ENCODE results near the gene MGARP. TPM values are rescaled to one million over a fixed set of nuclear protein-coding genes. Genes with fewer than 3 reads are reported as not detected.
"Not testable (repeated sequence)": the region's sequence is repeated elsewhere in the genome, so short reads cannot be mapped to it uniquely, and the experiment has no call there.

MGARP gene
- total RNA-seq (2021; fragmentation: NEBNext Ultra II Directional; extraction: Animal tissue kit (Norgen Biotek cat#: 25700)), result 10 to 100 TPM; 10.4 to 38.5 (median 11.8) TPM
- long read RNA-seq, transcript MGARP-201 (4 exons, 1,339 nt), result major isoform, 74 of 78 reads
- long read RNA-seq, partial matches to known transcripts, result 2 of 78 reads
- long read RNA-seq, other reads (novel, unspliced or antisense), result 2 of 78 reads

DNA sequence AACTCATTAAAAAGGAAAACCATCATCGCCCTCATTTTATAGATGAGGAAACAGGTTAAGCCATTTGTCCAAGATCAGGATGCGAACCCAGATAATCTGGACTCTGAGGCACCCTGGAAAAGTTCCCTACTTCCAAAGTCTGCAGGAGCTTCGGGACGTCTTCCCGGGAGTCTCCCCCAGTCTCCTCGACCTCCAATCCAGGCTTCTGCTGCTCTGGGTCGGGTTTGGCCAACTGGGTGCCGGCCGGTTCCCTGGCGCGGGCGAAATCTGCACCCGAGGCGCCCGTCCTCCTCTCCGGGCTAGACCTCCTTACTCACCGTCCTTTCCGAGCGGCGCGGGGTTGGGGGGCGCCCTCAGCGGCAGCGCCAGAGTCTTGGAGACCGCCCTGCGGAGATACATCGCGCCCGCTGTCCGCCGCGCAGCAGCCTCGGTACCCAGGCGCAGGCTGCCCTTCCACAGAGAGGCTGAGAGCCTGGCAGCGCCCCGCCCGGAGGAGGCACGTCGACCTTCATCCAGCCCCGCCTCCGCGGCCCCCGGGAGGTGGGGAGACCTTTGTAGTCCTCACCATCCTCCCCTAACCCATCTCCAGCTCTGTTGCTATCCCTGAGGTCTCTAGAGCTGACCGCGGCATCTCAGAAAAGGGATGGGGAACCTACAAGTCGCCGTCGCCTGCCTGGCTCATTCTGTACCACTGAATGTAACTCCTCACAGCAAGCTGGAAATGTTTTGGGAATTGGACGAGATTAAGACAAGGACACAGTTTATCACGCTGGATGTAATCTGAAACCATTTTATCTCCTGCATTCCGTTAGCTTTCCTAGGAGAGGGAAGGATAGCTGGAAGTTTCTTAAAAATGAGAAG, at the start of gene MGARP:
MGARP (minus strand) TSS at position 466 of the 861 bp plus-strand sequence; CDS start at position 399, 67 bp downstream.
- Mint-ChIP-seq H3K4me1 (ENCODE audit: low read depth) (peaks cover 53% of the 10 kb centered on the region), H3K36me3 (ENCODE audit: low read depth) (peaks cover 14% of the 10 kb centered on the region), H3K27me3 (ENCODE audit: insufficient read depth) (no peaks in the 10 kb centered on the region), H3K4me3 (peak within 1 kb of the TSS; percentile 87), H3K27ac (no peak within 1 kb of the TSS), H3K9me3 (peaks cover 7% of the 10 kb centered on the region; the same call in 1 of the 2 replicates)
- DNase-seq, result no peak
- no peak; the same call in 1 of the 2 replicates for TF ChIP-seq CTCF (IDR thresholded peaks at IDR 0.05)

- H3K36me3 Mint-ChIP-seq (ENCODE audit: low read depth), result peaks cover 17% of the 10 kb centered on the region
- H3K4me3 Mint-ChIP-seq, result no peak overlapping the region
- TF ChIP-seq CTCF (IDR thresholded peaks at IDR 0.05), result no peak
- peaks cover 24% of the 10 kb centered on the region for H3K4me1 Mint-ChIP-seq (ENCODE audit: low read depth)
- peaks cover 4% of the 10 kb centered on the region; the same call in 1 of the 2 replicates for H3K9me3 Mint-ChIP-seq
- peak overlapping the region; percentile 51 for H3K27ac Mint-ChIP-seq
- DNase-seq, result no peak
- no peaks in the 10 kb centered on the region for H3K27me3 Mint-ChIP-seq (ENCODE audit: insufficient read depth)
These were observed 49.7 kb upstream of the MGARP start for GRCh38 chr4:139329665-139330200.

GRCh38 chr4:139324620-139325019, 44.6 kb upstream of the MGARP start:
- Mint-ChIP-seq H3K27me3 (ENCODE audit: insufficient read depth) (no peaks in the 10 kb centered on the region), H3K4me3 (no peak overlapping the region), H3K27ac (no peak overlapping the region; the same call in 1 of the 2 replicates), H3K36me3 (ENCODE audit: low read depth) (peaks cover 33% of the 10 kb centered on the region), H3K9me3 (peaks cover 4% of the 10 kb centered on the region; the same call in 1 of the 2 replicates), H3K4me1 (ENCODE audit: low read depth) (peaks cover 37% of the 10 kb centered on the region)
- TF ChIP-seq CTCF (IDR thresholded peaks at IDR 0.05), result no peak
- DNase-seq, result no peak

- H3K27me3 Mint-ChIP-seq (ENCODE audit: insufficient read depth); H3K9me3 Mint-ChIP-seq; H3K27ac Mint-ChIP-seq; H3K4me3 Mint-ChIP-seq; DNase-seq: not testable (repeated sequence)
- Mint-ChIP-seq H3K4me1 (ENCODE audit: low read depth) (peaks cover 36% of the 10 kb centered on the region), H3K36me3 (ENCODE audit: low read depth) (peaks cover 21% of the 10 kb centered on the region)
These were observed 42.5 kb upstream of the MGARP start for GRCh38 chr4:139322541-139322940.

DNA sequence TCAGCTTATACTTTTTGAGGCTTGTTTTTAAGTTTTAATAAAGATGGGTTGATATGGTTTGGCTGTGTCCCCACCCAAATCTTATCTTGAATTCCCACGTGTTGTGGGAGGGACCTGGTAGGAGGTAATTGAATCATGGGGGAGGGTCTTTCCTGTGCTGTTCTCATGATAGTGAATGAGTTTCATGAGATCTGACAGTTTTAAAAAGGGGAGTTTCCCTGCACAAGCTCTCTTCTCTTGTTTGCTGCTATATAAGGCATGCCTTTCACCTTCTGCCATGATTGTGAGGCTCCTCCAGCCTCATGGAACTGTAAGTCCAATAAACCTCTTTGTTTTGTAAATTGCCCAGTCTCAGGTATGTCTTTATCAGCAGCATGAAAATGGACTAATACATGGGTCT, 42.0 kb upstream of the MGARP start:
- not testable (repeated sequence) for DNase-seq, H3K27ac Mint-ChIP-seq, H3K9me3 Mint-ChIP-seq

GRCh38 chr4:139319571-139319970, 39.5 kb upstream of the MGARP start:
- Mint-ChIP-seq H3K4me3 (no peak overlapping the region), H3K36me3 (ENCODE audit: low read depth) (peaks cover 34% of the 10 kb centered on the region), H3K4me1 (ENCODE audit: low read depth) (peaks cover 47% of the 10 kb centered on the region), H3K27me3 (ENCODE audit: insufficient read depth) (no peaks in the 10 kb centered on the region), H3K9me3 (no peaks in the 10 kb centered on the region), H3K27ac (peak overlapping the region; percentile 24; the same call in 1 of the 2 replicates)
- TF ChIP-seq CTCF (IDR thresholded peaks at IDR 0.05), result no peak
- no peak for DNase-seq

More for the DNA sequence above, 42.0 kb upstream of the MGARP start:
- H3K4me3 Mint-ChIP-seq; H3K27me3 Mint-ChIP-seq (ENCODE audit: insufficient read depth): not testable (repeated sequence)
- Mint-ChIP-seq H3K36me3 (ENCODE audit: low read depth) (peaks cover 21% of the 10 kb centered on the region), H3K4me1 (ENCODE audit: low read depth) (peaks cover 38% of the 10 kb centered on the region)
